ENCODE data around the gene SART1.

DNA sequence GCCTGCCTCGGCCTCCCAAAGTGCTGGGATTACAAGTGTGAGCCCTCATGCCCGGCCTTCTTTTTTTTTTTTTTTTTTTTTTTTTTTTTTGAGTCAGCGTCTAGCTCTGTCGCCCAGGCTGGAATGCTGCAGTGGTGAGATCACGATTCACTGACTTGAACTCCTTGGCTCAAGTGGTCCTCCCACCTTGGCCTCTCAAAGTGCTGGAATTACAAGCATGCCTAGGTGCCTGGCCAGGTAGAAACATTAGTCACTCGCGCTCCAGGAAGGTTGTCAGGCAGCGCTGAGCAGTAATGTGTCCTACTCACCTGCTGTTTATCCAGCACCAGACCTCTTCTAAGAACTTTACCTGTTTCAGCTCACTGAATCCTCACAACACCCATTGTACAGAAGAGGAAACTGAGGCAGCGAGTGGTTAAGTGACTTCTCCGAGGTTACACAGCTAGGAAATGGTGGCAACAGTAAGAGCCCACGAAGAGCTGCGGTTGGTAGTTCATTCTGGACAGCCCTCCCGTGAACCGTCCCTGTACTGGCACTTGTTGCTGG, 49.8 kb downstream of the SART1 start:
- TF ChIP-seq, protein P1, sequence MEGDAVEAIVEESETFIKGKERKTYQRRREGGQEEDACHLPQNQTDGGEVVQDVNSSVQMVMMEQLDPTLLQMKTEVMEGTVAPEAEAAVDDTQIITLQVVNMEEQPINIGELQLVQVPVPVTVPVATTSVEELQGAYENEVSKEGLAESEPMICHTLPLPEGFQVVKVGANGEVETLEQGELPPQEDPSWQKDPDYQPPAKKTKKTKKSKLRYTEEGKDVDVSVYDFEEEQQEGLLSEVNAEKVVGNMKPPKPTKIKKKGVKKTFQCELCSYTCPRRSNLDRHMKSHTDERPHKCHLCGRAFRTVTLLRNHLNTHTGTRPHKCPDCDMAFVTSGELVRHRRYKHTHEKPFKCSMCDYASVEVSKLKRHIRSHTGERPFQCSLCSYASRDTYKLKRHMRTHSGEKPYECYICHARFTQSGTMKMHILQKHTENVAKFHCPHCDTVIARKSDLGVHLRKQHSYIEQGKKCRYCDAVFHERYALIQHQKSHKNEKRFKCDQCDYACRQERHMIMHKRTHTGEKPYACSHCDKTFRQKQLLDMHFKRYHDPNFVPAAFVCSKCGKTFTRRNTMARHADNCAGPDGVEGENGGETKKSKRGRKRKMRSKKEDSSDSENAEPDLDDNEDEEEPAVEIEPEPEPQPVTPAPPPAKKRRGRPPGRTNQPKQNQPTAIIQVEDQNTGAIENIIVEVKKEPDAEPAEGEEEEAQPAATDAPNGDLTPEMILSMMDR (IDR thresholded peaks at IDR 0.05) = no peak
- no peak for TF ChIP-seq EP300 (IDR thresholded peaks at IDR 0.05)
- no peak for TF ChIP-seq POLR2A (IDR thresholded peaks at IDR 0.05)
- TF ChIP-seq POLR2AphosphoS5 (IDR thresholded peaks at IDR 0.05) = no peak

Measured in suprapubic skin (tissue), 4 donors.